Measurements from ENCODE around the gene PRLHR. TPM values are rescaled to one million over a fixed set of nuclear protein-coding genes. Genes with fewer than 3 reads are reported as not detected.
A peak's percentile ranks its signal among the peaks of the same experiment; 100 is the strongest.

The PRLHR gene
- total and polyA plus RNA-seq, 2 donors (not counting 1 experiment from before 2014, with no cell fraction given), result not detected

- DNase-seq (ENCODE audit: low read depth in 2 of 2), result no peak
- Histone ChIP-seq H3K4me1 (ENCODE audit: control insufficient read depth, extremely low read depth, insufficient read depth, low read length) (no peaks in the 10 kb centered on the region), H3K9me3 (ENCODE audit: control insufficient read depth, insufficient read depth, low read depth, low read length) (no peaks in the 10 kb centered on the region), H4K20me1 (ENCODE audit: control insufficient read depth, extremely low read depth, insufficient read depth, low read length) (no peaks in the 10 kb centered on the region), H2AFZ (ENCODE audit: low read length) (no peak overlapping the region), H3K9ac (ENCODE audit: insufficient read depth, low read length) (no peak overlapping the region), H3K36me3 (ENCODE audit: control insufficient read depth, insufficient read depth, low read length) (no peaks in the 10 kb centered on the region), H3K4me3 (replicated peaks in 1 of 4; ENCODE audit: control extremely low read depth in 1 of 4, insufficient read depth in 1 of 4, low read depth in 3 of 4, low read length in 4 of 4) (no peak overlapping the region), H3K79me2 (ENCODE audit: control insufficient read depth, insufficient read depth, low read length) (no peaks in the 10 kb centered on the region), H3K27me3 (ENCODE audit: control insufficient read depth, insufficient read depth, low read length) (peaks cover 14% of the 10 kb centered on the region), H3K4me2 (ENCODE audit: extremely low read depth, insufficient read depth, low read length) (no peak overlapping the region), H3K27ac (ENCODE audit: insufficient read depth, low read length) (no peak overlapping the region)
- TF ChIP-seq EZH2 (IDR thresholded peaks at IDR 0.05; ENCODE audit: low read length, missing control alignments) (no peak), CTCF (conservative IDR thresholded peaks at IDR 0.05 in 1 of 2, IDR thresholded peaks at IDR 0.05 in 1 of 2; ENCODE audit: low read depth in 1 of 2, low read length in 2 of 2) (no peak)
These were observed 1.1 kb upstream of the PRLHR start for GRCh38 chr10:118596426-118597124.

GRCh38 chr10:118595064-118595420 is 406 bp downstream of the PRLHR start:
- DNase-seq (ENCODE audit: low read depth in 2 of 2), result no peak
- peaks cover 14% of the 10 kb centered on the region for H3K27me3 ChIP-seq (ENCODE audit: control insufficient read depth, insufficient read depth, low read length)
- no peaks in the 10 kb centered on the region for H3K9me3 ChIP-seq (ENCODE audit: control insufficient read depth, insufficient read depth, low read depth, low read length)
- no peak overlapping the region for H2AFZ ChIP-seq (ENCODE audit: low read length)
- TF ChIP-seq CTCF (conservative IDR thresholded peaks at IDR 0.05 in 1 of 2, IDR thresholded peaks at IDR 0.05 in 1 of 2; ENCODE audit: low read depth in 1 of 2, low read length in 2 of 2) (no peak), EZH2 (IDR thresholded peaks at IDR 0.05; ENCODE audit: low read length, missing control alignments) (no peak)
- H3K9ac ChIP-seq (ENCODE audit: insufficient read depth, low read length), result no peak overlapping the region
- H3K4me3 ChIP-seq (replicated peaks in 1 of 4; ENCODE audit: control extremely low read depth in 1 of 4, insufficient read depth in 1 of 4, low read depth in 3 of 4, low read length in 4 of 4), result no peak overlapping the region
- H3K27ac ChIP-seq (ENCODE audit: insufficient read depth, low read length), result no peak overlapping the region
- no peaks in the 10 kb centered on the region for H3K4me1 ChIP-seq (ENCODE audit: control insufficient read depth, extremely low read depth, insufficient read depth, low read length)
- H3K79me2 ChIP-seq (ENCODE audit: control insufficient read depth, insufficient read depth, low read length), result no peaks in the 10 kb centered on the region
- no peak overlapping the region for H3K4me2 ChIP-seq (ENCODE audit: extremely low read depth, insufficient read depth, low read length)
- H4K20me1 ChIP-seq (ENCODE audit: control insufficient read depth, extremely low read depth, insufficient read depth, low read length), result no peaks in the 10 kb centered on the region
- H3K36me3 ChIP-seq (ENCODE audit: control insufficient read depth, insufficient read depth, low read length), result no peaks in the 10 kb centered on the region

GRCh38 chr10:118594392-118595063 is 920 bp downstream of the PRLHR start:
- H3K4me3 ChIP-seq (replicated peaks in 1 of 4; ENCODE audit: control extremely low read depth in 1 of 4, insufficient read depth in 1 of 4, low read depth in 3 of 4, low read length in 4 of 4), result no peak overlapping the region
- no peaks in the 10 kb centered on the region for H3K36me3 ChIP-seq (ENCODE audit: control insufficient read depth, insufficient read depth, low read length)
- H3K9me3 ChIP-seq (ENCODE audit: control insufficient read depth, insufficient read depth, low read depth, low read length), result no peaks in the 10 kb centered on the region
- H2AFZ ChIP-seq (ENCODE audit: low read length), result no peak overlapping the region
- H3K27me3 ChIP-seq (ENCODE audit: control insufficient read depth, insufficient read depth, low read length), result peaks cover 14% of the 10 kb centered on the region
- TF ChIP-seq EZH2 (IDR thresholded peaks at IDR 0.05; ENCODE audit: low read length, missing control alignments), result no peak
- TF ChIP-seq CTCF (conservative IDR thresholded peaks at IDR 0.05 in 1 of 2, IDR thresholded peaks at IDR 0.05 in 1 of 2; ENCODE audit: low read depth in 1 of 2, low read length in 2 of 2), result peak in 1 of 2 donors; percentile 30
- peak; percentile 28 to 33 for DNase-seq (ENCODE audit: low read depth in 2 of 2)
- H3K9ac ChIP-seq (ENCODE audit: insufficient read depth, low read length), result no peak overlapping the region
- no peak overlapping the region for H3K4me2 ChIP-seq (ENCODE audit: extremely low read depth, insufficient read depth, low read length)
- H3K27ac ChIP-seq (ENCODE audit: insufficient read depth, low read length), result no peak overlapping the region
- no peaks in the 10 kb centered on the region for H3K4me1 ChIP-seq (ENCODE audit: control insufficient read depth, extremely low read depth, insufficient read depth, low read length)
- no peaks in the 10 kb centered on the region for H4K20me1 ChIP-seq (ENCODE audit: control insufficient read depth, extremely low read depth, insufficient read depth, low read length)
- H3K79me2 ChIP-seq (ENCODE audit: control insufficient read depth, insufficient read depth, low read length), result no peaks in the 10 kb centered on the region

Data from fibroblast of lung (primary cell).